H9 (cell line): ENCODE measurements around the gene GABRR3. TPM values are rescaled to one million over a fixed set of nuclear protein-coding genes. Genes with fewer than 3 reads are reported as not detected.
A peak's percentile ranks its signal among the peaks of the same experiment; 100 is the strongest.

ENCODE experiments used
- DNase-seq: peaks from one replicate; pipeline ENCODE4 v3.0.0-alpha.2; 2017
- H2AFZ ChIP-seq: one replicate; pipeline ENCODE4 v1.6.1; 2013; ENCODE audit warnings: mild to moderate bottlenecking, low read length, control low read depth, moderate library complexity
- H2AK5ac ChIP-seq: 2 replicates; pipeline ENCODE4 v1.6.1; 2013; ENCODE audit warnings: low read length, control low read depth, mixed read lengths; ENCODE audit not compliant: insufficient read length
- H2BK120ac ChIP-seq: one replicate; pipeline ENCODE4 v1.6.1; 2013; ENCODE audit warnings: low read depth, mild to moderate bottlenecking, low read length, control low read depth, inconsistent platforms; ENCODE audit not compliant: poor library complexity, severe bottlenecking
- H2BK12ac ChIP-seq: 2 replicates; pipeline ENCODE4 v1.6.1; 2013; ENCODE audit warnings: low read length, control low read depth, mixed read lengths, low read depth; ENCODE audit not compliant: insufficient read length
- H2BK15ac ChIP-seq: 2 replicates; pipeline ENCODE4 v1.6.1; 2013; ENCODE audit warnings: low read depth, low read length, control low read depth
- H2BK20ac ChIP-seq: one replicate; pipeline ENCODE4 v1.6.1; 2013; ENCODE audit warnings: low read depth, mild to moderate bottlenecking, low read length, control low read depth, inconsistent platforms; ENCODE audit not compliant: poor library complexity, severe bottlenecking
- H2BK5ac ChIP-seq: 2 replicates; pipeline ENCODE4 v1.6.1; 2013; ENCODE audit warnings: low read length, control low read depth, mixed read lengths; ENCODE audit not compliant: insufficient read length
- H3K14ac ChIP-seq: 2 replicates; pipeline ENCODE4 v1.6.1; 2013; ENCODE audit warnings: low read length, control low read depth; ENCODE audit not compliant: insufficient read depth
- H3K18ac ChIP-seq: 2 replicates; pipeline ENCODE4 v1.6.1; 2013; ENCODE audit warnings: low read depth, mild to moderate bottlenecking, mixed read lengths, low read length, control low read depth; ENCODE audit not compliant: insufficient read length
- H3K23ac ChIP-seq: 2 replicates; pipeline ENCODE4 v1.6.1; 2013; ENCODE audit warnings: low read length, control low read depth, mixed read lengths, low read depth; ENCODE audit not compliant: insufficient read length
- H3K23me2 ChIP-seq: 2 replicates; pipeline ENCODE4 v1.6.1; 2013; ENCODE audit warnings: low read depth, mild to moderate bottlenecking, mixed read lengths, low read length, control low read depth; ENCODE audit not compliant: insufficient read length, poor library complexity, severe bottlenecking
- H3K27ac ChIP-seq: 2 replicates; pipeline ENCODE4 v1.5.1; 2013; ENCODE audit warnings: low read length, control low read depth, mixed read lengths, low read depth; ENCODE audit not compliant: insufficient read length
- H3K27me3 ChIP-seq: 2 replicates; pipeline ENCODE4 v1.6.1; 2013; ENCODE audit warnings: low read length, control low read depth, inconsistent platforms; ENCODE audit not compliant: insufficient read depth
- H3K4ac ChIP-seq: 2 replicates; pipeline ENCODE4 v1.6.1; 2013; ENCODE audit warnings: low read depth, mild to moderate bottlenecking, control low read depth, inconsistent platforms, low read length, moderate library complexity
- H3K4me1 ChIP-seq: 2 replicates; pipeline ENCODE4 v1.6.1; 2013; ENCODE audit warnings: low read length, control low read depth, inconsistent platforms; ENCODE audit not compliant: insufficient read depth
- H3K4me2 ChIP-seq: 2 replicates; pipeline ENCODE4 v1.6.1; 2013; ENCODE audit warnings: low read length, control low read depth, mixed read lengths; ENCODE audit not compliant: insufficient read length, insufficient read depth
- H3K56ac ChIP-seq: 2 replicates; pipeline ENCODE4 v1.6.1; 2013; ENCODE audit warnings: low read depth, mild to moderate bottlenecking, mixed read lengths, low read length, control low read depth; ENCODE audit not compliant: insufficient read length
- H3K79me1 ChIP-seq: 2 replicates; pipeline ENCODE4 v1.6.1; 2013; ENCODE audit warnings: low read depth, mild to moderate bottlenecking, moderate library complexity, low read length, control low read depth, inconsistent platforms; ENCODE audit not compliant: insufficient read depth, poor library complexity, severe bottlenecking
- H3K79me2 ChIP-seq: 2 replicates; pipeline ENCODE4 v1.6.1; 2013; ENCODE audit warnings: low read length, control low read depth, inconsistent platforms; ENCODE audit not compliant: insufficient read depth
- H3K9ac ChIP-seq: 2 replicates; pipeline ENCODE4 v1.6.1; 2013; ENCODE audit warnings: low read length, control low read depth, mixed read lengths; ENCODE audit not compliant: insufficient read length; ENCODE audit errors: extremely low read depth
- H3K9me3 ChIP-seq: one replicate; pipeline ENCODE4 v1.6.1; 2013; ENCODE audit warnings: low read depth, low read length, inconsistent platforms; ENCODE audit not compliant: control insufficient read depth
- H3T11ph ChIP-seq: one replicate; pipeline ENCODE4 v1.6.1; 2013; ENCODE audit warnings: mild to moderate bottlenecking, low read length, control low read depth, inconsistent platforms
- H4K20me1 ChIP-seq: one replicate; pipeline ENCODE4 v1.6.1; 2013; ENCODE audit not compliant: control insufficient read depth, insufficient read length, insufficient read depth
- H4K5ac ChIP-seq: 2 replicates; pipeline ENCODE4 v1.6.1; 2013; ENCODE audit warnings: low read depth, mild to moderate bottlenecking, mixed read lengths, low read length, control low read depth; ENCODE audit not compliant: insufficient read length
- H4K8ac ChIP-seq: replicated peaks from 2 replicates; pipeline ENCODE4 v1.6.1; 2013; ENCODE audit warnings: low read length, control low read depth, mixed read lengths, low read depth; ENCODE audit not compliant: insufficient read length
- H4K91ac ChIP-seq: 2 replicates; pipeline ENCODE4 v1.6.1; 2013; ENCODE audit warnings: low read depth, mild to moderate bottlenecking, moderate library complexity, mixed read lengths, low read length, control low read depth; ENCODE audit not compliant: insufficient read length
- H3K27ac Mint-ChIP-seq, 3 experiments: 2 replicates in 2 of 3; 3 replicates in 1 of 3; pipeline ENCODE4 v1.8.0; 2020 to 2021; ENCODE audit warnings: mixed read lengths in 3 of 3, mild to moderate bottlenecking in 1 of 3, moderate library complexity in 1 of 3
- H3K27me3 Mint-ChIP-seq: 2 replicates; pipeline ENCODE4 v1.8.0; 2021; ENCODE audit warnings: low read depth, mild to moderate bottlenecking, moderate library complexity, mixed read lengths
- H3K36me3 Mint-ChIP-seq, 3 experiments: 2 replicates in 2 of 3; 3 replicates in 1 of 3; pipeline ENCODE4 v1.8.0; 2020 to 2021; ENCODE audit warnings: low read depth in 3 of 3, mixed read lengths in 3 of 3; ENCODE audit not compliant: insufficient read depth in 1 of 3
- H3K4me1 Mint-ChIP-seq, 2 experiments: 2 replicates each; pipeline ENCODE4 v1.8.0; 2020; ENCODE audit warnings: mixed read lengths in 2 of 2
- H3K4me3 Mint-ChIP-seq, 2 experiments: 2 replicates in 1 of 2; 3 replicates in 1 of 2; pipeline ENCODE4 v1.8.0; 2020 to 2021; ENCODE audit warnings: mild to moderate bottlenecking in 2 of 2, mixed read lengths in 2 of 2, moderate library complexity in 1 of 2
- H3K9me3 Mint-ChIP-seq, 2 experiments: 2 replicates in 1 of 2; 3 replicates in 1 of 2; pipeline ENCODE4 v1.8.0; 2020; ENCODE audit warnings: mild to moderate bottlenecking in 2 of 2, mixed read lengths in 2 of 2, moderate library complexity in 1 of 2
- CTCF ChIP-seq: fragments of 200-600 bp; sonication (generic); conservative IDR thresholded peaks from 3 replicates; pipeline ENCODE4 v1.8.0; 2021; ENCODE audit warnings: antibody characterized with exemption, mild to moderate bottlenecking
- whole genome bisulfite sequencing: extraction: QIAGEN DNeasy Blood & Tissue Kit; methylation state at CpG from one replicate; pipeline ENCODE4 v1.1.7; 2013; ENCODE audit warnings: missing lambda C conversion rate, low lambda C conversion rate, mixed read lengths; ENCODE audit not compliant: insufficient read length; ENCODE audit errors: extremely low coverage; 5-methylcytosine and 5-hydroxymethylcytosine counted together
- total RNA-seq: library from RNA; stranded (reverse); gene quantifications from 2 replicates; pipeline ENCODE4 v1.2.1, GENCODE V29; 2021

GABRR3 gene
- total RNA-seq, 1 experiment from 2014 or later = not detected

DNA sequence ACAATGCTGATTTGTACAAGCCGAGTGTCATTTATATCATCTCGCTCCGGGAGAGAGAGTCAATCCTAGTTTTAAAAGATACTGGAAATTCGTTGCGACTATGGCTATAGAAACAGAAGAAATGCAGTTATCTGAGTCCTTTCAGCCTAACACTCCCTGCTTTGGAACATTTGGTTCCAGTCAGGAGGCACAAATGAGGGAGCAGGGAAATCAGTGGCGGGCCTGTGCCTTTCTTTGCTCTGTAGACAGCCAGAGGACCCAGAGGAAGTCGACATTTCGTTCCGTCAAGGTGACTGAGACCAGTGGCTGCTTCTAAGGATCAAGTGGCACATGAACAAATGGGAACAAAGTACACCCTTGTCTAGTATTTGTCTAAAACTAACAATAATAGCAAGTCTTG is 62.1 kb downstream of the GABRR3 start:
- no peak for TF ChIP-seq CTCF
- Histone ChIP-seq H3K27ac (no peak overlapping the region), H3K4me2 (no peak overlapping the region)

More for the DNA sequence above, 62.1 kb downstream of the GABRR3 start:
- no peaks in the 10 kb centered on the region for H3K4me1 ChIP-seq
- H3K27me3 ChIP-seq = no peaks in the 10 kb centered on the region
- Mint-ChIP-seq H3K9me3 (no peaks in the 10 kb centered on the region), H3K27ac (no peak overlapping the region; a peak in 1 of 7 replicates), H3K4me3 (peak overlapping the region; percentile 41 to 50), H3K4me1 (peaks cover 11% of the 10 kb centered on the region in 2 experiments; a peak in 3 of 4 replicates), H3K27me3 (peaks cover 30% of the 10 kb centered on the region), H3K36me3 (no peaks in the 10 kb centered on the region)
- H2BK120ac ChIP-seq = no peak overlapping the region
- H3K23ac ChIP-seq = no peak overlapping the region
- no peaks in the 10 kb centered on the region for H3K9me3 ChIP-seq
- no peak overlapping the region for H3K9ac ChIP-seq
- DNase-seq = no peak
- no peak overlapping the region for H3K56ac ChIP-seq
- H3K79me2 ChIP-seq = no peaks in the 10 kb centered on the region
- no peak overlapping the region for H2BK20ac ChIP-seq
- H2BK12ac ChIP-seq = no peak overlapping the region
- no peak overlapping the region for H2AK5ac ChIP-seq
- no peak overlapping the region for H3T11ph ChIP-seq
- WGBS = no CpG with 5 or more reads among the region's 9 CpGs
- H2BK5ac ChIP-seq = no peak overlapping the region
- no peaks in the 10 kb centered on the region for H4K20me1 ChIP-seq
- H3K23me2 ChIP-seq = peaks cover 5% of the 10 kb centered on the region
- H3K14ac ChIP-seq = no peak overlapping the region
- H2BK15ac ChIP-seq = no peak overlapping the region
- no peak overlapping the region for H4K8ac ChIP-seq
- no peak overlapping the region for H3K18ac ChIP-seq
- no peak overlapping the region for H4K91ac ChIP-seq
- no peak overlapping the region for H4K5ac ChIP-seq
- H3K4ac ChIP-seq = no peak overlapping the region
- H2AFZ ChIP-seq = no peak overlapping the region
- no peaks in the 10 kb centered on the region for H3K79me1 ChIP-seq
